ENCODE measurements around the gene C2CD4B. TPM values are rescaled to one million over a fixed set of nuclear protein-coding genes. Genes with fewer than 3 reads are reported as not detected.

C2CD4B gene, protein sequence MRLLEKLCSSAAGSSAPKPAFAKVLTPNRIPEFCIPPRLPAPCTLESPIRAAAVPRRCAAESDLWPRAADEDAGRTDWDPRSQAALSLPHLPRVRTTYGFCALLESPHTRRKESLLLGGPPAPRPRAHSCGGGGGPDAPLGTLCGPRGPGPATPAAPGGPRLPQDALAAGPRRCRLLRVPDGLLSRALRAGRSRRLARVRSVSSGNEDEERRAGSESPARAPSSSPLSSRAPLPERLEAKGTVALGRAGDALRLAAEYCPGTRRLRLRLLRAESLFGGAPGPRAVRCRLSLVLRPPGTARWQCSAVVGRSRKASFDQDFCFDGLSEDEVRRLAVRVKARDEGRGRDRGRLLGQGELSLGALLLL
- not detected in 2 replicates for total RNA-seq (2014; rRNA removed; shearing (Covaris generic))

DNA sequence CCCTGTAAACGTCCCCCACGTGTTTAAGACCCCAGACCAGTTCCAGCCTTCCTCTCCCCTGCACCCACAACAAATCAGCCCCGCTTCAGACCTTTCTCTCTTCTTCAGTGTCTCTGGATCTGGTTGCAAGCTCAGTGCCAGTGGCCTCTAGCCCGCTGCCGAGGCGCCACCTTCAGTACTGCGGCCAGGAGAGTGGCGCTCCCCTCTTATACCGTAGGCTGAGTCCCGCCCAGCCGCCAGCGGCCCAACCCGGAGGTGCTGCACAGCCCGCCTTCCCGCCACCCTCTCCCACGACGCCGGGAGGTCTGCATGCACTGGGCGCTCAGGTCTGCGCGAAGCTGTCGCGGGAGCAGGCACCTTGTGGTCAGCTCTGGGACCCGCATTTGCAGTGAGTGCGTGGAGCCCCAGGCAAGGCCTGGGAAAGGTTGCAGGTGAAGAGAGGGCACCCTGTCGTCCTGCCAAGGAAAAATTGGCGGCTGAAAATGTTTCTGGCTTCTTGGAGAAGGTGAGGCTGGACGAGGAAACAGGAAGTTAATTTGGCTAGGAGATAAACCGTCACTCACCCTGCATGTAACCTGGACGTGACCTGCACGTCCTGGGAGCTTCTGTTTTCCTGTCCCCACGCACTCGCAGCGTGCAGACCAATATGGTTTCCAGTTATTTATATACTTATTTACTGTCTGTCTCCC, at the start of gene C2CD4B:
TSS of gene C2CD4B (minus strand) at position 182 of the 689 bp plus-strand sequence. CDS start 301 bp downstream, outside the sequence.
- DNase-seq (ENCODE audit: low spot score), result no peak

DNA sequence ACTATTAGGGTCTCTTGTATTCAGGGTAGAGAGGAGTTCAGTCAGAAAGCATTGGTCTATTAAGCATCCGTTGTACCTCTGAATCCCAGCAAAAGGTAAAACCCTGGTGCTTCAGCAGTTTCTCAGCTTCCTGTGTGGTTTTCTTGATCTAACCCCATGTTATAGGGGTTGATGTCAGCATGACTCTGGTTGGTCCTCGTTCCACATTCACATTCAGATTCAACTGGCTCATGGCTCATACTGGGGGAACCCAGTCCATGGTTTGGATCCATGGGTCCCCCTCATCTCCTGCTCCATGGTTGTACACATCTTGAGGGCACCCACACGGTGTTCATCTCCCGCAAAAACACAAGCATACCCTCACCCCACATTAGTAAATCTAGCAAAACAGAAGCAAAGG, 47.7 kb upstream of the C2CD4B start:
- no peak for DNase-seq (ENCODE audit: low spot score)

DNA sequence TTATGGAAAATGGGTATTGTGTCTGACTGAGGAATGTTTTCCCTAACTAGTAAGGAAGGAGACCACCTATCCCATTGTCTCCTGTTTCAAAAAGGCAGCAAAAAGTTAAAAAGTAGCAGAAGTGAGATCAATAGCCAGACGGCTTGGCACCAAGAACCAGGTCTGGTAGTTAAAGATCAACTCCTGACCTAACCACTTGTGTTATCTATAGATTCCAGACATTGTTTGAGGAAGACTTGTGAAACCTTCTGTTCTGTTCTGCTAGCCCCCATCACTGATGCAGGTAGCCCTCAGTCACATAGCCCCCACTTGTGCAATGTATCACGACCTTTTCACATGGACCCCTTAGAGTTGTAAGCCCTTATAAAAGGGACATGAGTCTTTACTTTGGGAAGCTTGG, 46.3 kb upstream of the C2CD4B start:
- no peak for DNase-seq (ENCODE audit: low spot score)

DNA sequence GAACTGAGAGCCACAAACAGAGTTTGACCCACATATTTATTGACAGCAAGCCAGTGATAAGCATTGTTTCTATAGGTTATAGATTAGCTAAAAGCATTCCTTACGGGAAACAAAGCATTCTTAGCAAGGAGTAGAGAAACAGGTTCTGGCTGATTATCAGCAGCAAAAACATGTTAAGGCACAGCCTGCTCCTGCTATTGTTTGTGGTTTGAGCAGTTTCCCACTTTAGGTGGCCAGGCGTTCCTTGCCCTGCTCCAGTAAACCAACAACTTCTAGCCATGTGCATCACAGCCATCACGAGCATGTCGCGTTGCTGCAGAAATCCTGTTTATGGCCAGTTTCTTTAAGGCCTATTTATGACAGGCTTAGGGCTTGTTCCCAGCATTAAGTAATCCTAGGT, 44.7 kb upstream of the C2CD4B start:
- no peak for DNase-seq (ENCODE audit: low spot score)

- DNase-seq (ENCODE audit: low spot score), result no peak
These were observed 44.2 kb upstream of the C2CD4B start for GRCh38 chr15:62209322-62209721.

DNA sequence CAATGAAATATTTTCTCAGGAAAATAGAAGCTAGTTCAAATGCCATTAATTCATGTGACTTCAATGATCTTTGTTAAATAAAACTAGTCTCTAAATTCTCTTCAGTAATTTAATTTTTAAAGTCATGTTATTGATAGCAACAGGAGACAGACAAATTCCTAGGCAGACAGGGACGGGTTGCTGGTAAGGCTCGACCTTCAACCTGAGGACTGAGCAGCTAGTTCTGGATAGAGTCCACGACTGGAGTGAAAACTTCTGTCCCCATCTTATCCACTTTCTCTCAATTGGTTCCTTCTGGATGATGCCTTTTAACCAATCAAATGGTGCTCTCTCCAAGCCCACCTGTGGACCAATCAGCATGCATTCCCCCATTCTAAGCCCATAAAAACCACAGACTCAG, 43.8 kb upstream of the C2CD4B start:
- DNase-seq (ENCODE audit: low spot score), result no peak

- no peak for DNase-seq (ENCODE audit: low spot score)
These were observed 43.3 kb upstream of the C2CD4B start for GRCh38 chr15:62208367-62208766.

- DNase-seq (ENCODE audit: low spot score), result no peak
These were observed 25.6 kb upstream of the C2CD4B start for GRCh38 chr15:62190675-62191074.

- DNase-seq (ENCODE audit: low spot score), result no peak
These were observed 25.2 kb upstream of the C2CD4B start for GRCh38 chr15:62190274-62190673.

DNA sequence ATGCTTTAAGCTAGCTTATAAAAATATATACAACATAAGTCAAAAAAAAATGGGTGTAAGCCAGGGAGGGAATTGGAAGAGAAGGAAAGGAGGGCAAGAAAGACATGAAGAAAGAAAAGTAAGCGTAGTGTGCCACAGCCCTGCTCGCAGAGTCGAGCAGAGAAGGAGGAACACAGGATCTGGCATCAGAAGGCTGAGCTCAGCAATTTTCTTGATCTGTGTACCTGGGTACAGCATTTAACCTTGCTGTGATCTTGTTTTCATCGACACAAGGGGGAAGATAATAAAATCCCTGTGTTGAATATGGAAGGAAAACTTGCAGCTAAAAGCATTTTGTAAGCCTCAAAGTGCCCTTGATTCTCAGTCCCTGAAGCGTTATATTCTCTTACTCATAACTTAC, 23.7 kb upstream of the C2CD4B start:
- DNase-seq (ENCODE audit: low spot score), result no peak

- no peak for DNase-seq (ENCODE audit: low spot score)
These were observed 22.8 kb upstream of the C2CD4B start for GRCh38 chr15:62187910-62188309.

DNA sequence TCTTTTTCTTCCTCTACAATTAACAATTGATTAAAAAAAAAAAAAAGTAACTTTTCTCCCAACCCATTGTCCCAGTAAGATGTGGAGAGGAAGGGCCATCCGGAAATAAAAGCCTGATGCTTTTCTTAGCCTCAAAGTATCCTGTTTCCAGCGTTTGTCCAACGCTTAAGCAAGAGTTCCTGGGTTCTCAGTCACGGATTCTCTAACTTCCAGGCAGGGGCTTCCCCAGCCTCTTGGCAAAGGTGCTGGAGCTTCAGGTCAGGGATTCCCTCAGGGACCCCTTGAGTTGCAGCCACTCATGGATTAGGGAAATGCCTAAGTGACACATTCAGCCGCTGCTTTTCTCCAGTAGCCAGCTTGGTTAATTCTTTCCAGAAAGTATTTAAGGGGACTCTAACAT, 22.3 kb upstream of the C2CD4B start:
- no peak for DNase-seq (ENCODE audit: low spot score)

GRCh38 chr15:62186578-62186977, 21.5 kb upstream of the C2CD4B start:
- DNase-seq (ENCODE audit: low spot score), result no peak

- DNase-seq (ENCODE audit: low spot score), result no peak
These were observed 18.0 kb upstream of the C2CD4B start for GRCh38 chr15:62183130-62183529.

DNA sequence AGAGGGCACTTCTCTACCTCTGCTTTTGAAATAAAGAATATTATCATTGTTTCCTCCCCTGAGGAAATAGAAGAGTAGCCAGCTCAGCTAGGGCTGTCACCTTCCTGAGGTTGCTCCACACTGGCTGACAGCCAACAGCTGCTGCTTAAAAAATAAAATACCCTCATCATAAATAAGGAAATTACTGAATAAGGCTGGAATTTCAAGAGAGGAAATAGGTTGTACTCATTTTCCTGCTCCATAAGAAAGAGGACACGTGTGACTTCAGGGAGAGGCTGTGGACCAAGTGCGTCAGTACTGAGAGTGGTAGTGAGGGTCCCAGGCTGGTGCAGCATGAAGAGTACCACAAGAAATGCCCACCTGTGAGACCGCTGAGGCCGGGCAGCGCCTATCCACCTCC, 8.1 kb upstream of the C2CD4B start:
- DNase-seq (ENCODE audit: low spot score), result no peak

GRCh38 chr15:62171882-62172281, 6.8 kb upstream of the C2CD4B start:
- DNase-seq (ENCODE audit: low spot score), result no peak

DNA sequence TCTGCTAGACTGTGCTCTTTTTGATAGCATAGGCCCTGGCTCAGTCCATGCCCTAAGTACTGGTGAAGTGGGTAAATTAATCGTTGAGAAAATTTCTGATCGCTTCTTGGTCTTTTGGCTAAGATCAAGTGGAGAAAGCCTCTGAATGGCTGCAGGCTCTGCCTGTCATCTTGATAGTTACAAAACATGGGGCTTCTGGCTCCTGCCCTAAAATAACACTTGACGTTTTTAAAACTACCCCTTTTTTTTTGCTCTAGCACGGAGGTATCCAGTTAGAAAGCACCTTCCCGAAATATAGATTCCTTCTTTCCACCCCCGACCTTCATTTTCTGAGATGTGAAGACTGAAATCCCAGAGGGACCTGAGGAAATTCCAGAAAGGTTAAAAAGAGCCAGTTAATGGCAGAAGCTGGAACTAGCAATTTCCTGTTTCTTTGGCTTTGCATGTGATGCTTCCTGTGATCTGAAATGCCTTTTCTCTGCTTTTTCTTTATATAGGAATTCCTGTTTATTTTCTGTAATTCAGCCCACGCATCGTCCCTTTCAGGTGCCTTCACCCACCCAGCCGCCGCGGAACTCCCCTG, 799 bp upstream of the C2CD4B start:
- no peak for DNase-seq (ENCODE audit: low spot score)

GRCh38 chr15:62164396-62165103, 535 bp downstream of the C2CD4B start:
- DNase-seq (ENCODE audit: low spot score), result no peak

DNA sequence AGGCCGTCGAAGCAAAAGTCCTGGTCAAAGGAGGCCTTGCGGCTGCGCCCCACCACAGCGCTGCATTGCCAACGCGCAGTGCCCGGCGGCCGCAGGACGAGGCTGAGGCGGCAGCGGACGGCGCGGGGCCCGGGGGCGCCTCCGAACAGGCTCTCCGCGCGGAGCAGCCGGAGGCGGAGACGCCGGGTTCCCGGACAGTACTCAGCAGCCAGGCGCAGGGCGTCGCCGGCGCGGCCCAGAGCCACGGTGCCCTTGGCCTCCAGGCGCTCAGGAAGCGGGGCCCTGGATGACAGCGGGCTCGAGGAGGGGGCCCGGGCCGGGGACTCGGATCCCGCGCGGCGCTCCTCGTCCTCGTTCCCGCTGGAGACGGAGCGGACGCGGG, 1.1 kb downstream of the C2CD4B start:
- no peak for DNase-seq (ENCODE audit: low spot score)

DNA sequence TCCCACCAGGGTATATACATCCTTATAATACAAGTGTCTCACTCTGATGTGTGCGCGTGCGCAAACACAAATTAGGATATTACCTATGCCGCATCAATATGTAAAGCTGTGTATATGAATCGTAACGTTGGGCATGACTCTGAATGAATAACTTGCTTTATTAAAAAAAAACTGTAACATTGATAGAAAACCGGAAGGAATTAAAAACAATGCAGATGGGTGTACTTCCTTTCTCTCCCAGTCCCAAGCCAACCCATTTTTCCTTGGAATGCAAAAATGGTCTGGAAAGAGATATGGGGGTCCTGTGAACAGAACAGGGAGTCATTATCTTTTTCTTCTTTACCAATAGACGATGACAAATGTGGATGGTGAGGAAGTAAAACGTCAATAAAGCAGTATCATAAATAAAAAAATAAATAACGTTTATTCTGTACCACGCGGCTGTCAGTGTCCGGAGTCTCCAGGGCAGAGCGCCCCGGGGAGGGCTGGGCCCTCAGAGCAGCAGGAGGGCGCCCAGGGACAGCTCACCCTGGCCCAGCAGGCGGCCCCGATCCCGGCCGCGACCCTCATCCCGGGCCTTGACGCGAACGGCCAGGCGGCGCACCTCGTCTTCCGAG, 1.6 kb downstream of the C2CD4B start:
- no peak for DNase-seq (ENCODE audit: low spot score)

DNA sequence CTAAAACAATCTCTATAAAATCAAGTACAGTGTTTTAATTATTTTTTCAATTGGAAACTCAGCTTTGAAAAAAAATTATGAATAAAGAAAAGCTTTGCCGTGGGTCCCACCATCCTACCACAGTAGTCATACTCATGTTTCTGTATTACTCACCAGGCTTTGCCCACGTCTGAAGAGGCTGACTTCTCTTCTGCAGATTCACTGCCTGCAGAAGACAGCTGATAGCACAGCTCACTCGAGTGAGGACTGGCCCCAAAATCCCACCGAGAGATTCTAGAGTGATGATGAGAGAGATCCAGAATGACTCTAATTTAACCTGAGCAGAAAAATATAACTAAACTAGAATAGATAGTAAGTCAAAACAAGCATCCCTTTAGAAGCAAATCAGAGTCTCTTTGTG, 11.9 kb downstream of the C2CD4B start:
- DNase-seq (ENCODE audit: low spot score), result no peak

- DNase-seq (ENCODE audit: low spot score), result no peak
These were observed 14.6 kb downstream of the C2CD4B start for GRCh38 chr15:62150445-62150844.

All from H4 (cell line).